HG03439 (cell line): Measurements from ENCODE around the gene OGFR.

Source experiments
- ATAC-seq: cut with Tn5 transposase; IDR thresholded peaks from one replicate; pipeline ENCODE4 v1.9.1; 2021; ENCODE audit warnings: mild to moderate bottlenecking, moderate library complexity; ENCODE audit not compliant: unreplicated experiment

OGFR gene

DNA sequence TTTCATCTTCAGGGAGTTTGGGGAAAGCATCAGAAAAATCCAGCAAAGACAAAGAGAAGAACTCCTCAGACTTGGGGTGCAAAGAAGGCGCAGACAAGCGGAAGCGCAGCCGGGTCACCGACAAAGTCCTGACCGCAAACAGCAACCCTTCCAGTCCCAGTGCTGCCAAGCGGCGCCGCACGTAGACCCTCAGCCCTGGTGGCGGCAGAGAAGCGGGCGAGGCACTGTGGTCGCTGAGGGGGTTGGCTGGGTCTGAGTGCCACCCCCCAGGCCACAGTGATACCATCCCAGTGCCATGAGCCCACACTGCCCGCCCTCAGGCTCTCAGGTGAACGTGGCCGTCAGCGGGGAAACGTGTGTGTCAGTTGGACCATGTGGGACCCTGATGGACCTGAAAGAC, 5.2 kb upstream of the OGFR start:
- ATAC-seq = no peak

DNA sequence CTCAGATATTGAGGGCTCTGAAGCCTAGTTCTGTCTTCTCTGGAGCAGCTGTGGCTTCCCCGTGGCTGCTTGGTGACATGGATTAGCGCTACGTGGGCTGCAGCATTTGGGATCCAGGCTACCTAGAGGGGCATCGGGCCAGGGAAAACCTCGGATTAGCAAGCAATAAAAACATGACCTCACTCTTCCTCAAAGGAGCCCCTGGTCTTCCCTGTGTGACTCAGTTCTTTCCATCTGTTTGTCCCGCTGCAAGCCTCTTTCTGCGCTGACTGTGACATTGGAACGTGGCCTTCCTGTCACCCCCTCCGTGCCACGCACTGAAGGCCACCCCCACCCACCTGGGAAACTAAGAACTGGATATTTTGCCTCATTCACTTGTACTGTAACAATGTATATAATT, 4.8 kb upstream of the OGFR start:
- ATAC-seq = no peak

DNA sequence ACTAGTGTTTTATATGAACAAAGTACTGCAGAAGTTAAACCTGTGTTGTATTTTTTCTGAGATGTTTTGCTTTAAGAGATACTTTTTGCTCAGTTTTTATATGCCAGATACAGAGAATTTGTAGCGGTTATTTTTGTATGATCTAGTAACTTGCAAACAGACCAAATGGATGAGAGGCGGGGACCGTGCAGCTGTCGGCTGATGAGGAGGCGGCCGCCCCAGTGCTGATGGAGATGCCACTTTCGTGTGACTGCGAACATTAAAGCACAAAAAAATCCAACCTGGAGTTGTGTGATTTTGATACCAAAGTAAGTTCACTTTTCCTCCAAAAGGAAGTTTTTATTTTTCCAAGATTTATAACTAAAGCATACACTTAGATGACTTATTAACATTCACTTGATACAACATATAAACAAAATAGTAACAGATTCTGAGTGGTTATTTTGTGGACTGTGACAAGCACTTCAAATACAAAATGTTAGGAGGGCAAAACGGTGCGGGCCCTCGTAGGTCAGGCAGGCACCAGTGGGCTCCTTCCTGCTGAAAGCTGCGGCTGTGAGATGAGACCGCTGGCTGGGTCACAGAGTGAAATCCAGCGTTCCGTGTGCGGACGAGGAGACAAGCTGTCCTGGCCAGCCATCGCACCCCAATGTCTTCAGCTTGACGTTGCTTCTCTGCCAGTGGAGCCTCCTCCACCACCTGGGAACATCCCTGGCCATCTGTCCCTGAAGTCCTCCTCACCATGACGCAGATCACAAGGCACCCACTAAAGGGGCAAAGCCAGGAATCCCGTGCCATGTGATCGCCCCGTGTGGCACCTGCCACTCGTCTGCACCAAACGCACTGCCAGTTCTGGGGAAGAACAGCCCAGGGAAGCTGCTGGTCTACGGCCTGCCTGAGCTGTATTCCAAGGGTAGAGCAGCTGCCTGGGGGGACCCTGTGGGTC, 4.0 kb upstream of the OGFR start:
- ATAC-seq = no peak

DNA sequence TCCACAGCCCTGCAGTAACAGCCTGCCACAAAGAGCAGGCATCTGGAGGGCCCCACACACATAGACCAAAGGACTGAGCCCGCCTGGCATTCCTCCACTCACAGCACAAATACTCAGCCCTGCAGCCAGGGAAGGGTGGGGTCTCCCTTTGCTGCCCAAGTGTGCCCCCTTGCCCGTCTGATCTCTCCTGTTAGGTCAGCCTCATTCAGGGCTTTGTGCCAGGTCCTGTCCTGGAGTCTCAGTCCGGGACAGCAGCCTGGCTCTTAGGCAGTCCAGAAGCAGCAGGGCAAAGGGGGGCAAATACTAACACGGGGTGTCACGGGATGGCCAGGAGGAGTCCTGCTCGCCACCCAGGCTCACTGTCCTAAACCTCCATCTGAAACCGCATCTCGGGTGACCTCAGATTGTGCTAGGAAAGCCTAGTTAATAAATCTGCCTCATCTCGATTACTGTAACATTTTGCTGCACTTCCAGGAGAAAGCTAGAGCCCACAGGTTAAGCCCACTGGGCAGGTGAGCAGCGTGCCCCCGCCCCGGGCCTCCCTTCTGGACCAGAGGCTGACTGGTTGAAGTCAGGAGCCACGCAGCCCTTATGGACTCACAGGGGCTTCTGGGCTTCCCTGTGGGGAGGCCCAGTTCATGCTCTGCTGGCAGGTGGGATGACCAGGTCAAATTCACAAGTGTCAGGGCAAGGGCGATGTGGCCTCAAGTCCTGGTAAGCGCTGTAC, 3.2 kb upstream of the OGFR start:
- no peak for ATAC-seq

DNA sequence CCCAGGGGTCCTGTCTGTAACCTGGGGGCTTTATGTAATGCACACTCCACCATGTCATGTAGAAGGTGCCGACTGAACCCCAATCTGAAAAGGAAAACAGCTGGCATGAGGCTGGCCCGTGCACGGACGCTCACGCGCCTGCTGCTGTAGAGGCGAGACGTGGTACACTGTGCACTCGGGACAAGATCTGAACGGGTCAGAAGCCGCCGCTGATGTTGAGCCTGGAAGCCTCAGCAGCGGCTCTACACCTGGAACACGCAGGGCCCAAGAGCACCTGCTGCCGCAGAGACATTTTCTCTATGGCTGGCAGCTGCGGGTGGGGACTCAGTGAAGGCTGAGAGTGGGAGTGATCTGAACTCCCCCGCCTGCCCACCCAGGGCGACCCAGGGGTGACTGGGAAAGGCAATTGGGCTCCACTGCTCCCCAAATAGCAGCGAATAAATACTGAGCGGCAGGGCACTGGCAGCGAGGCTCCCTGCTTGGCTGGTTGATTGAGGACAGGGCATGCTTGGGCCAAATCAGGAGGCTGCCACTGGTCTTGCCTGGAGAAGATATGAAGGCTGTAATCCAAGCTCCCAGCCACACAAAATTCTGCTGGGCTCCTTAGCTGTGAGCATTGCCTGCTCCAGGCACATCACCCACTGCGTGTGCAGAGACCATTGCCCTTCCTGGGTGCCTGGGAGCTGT, 2.5 kb upstream of the OGFR start:
- no peak for ATAC-seq

DNA sequence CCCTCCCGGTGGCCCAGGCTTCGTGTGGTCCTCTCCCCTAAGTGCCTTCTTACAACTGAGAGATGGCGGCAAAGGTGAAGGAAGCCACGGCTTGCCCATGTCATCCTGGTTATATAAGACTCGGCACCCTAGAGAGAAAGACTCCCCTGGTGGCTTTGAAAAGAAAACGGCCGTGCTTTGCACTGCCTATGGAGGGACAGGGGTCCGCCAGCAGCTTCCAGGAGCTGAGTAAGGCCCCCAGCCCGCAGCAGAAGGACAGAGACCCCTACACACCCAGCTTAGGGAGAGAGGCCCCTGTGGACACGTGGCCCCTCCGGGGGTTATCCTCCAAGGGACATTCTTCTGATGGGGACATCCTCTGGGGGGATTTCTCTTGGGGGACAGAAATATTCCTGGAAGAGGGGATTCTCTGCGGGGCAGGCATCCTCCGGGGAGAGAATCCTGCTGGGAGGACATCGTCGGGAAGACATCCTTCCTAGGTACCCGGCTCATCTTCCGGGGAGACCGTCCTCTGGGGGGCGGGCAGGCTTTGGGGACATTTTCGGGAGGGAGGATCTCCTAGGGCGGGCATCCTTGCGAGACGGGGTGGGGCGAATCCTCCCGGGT, 511 bp upstream of the OGFR start:
- no peak for ATAC-seq

DNA sequence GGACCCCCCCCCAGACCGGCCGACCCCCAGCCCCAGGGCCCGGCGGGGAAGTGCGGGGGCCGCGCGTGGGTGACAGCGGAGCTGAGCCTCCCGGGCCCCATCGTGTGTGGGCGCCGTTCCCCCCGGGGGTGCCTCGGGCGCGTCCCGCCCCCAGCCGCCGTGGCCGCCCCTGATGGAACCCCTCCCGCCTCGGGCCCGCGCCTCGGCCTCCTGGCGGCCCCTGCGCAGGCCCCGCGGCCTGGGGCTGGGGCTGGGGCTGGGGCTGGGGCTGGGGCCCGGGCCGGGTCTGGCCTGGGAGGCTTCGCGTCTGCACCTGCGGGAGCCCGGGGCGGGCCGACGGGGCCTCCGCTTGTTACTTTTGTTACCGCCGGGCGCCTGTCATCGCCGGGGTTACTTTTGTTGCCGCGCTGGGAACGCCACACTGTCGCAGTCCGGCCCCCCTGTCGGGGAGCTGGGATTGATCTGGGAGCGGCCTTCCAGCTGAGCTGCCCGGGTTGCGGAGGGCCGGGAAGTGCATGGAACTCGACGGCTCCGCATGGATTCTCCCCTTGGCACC, 598 bp downstream of the OGFR start:
- no peak for ATAC-seq

DNA sequence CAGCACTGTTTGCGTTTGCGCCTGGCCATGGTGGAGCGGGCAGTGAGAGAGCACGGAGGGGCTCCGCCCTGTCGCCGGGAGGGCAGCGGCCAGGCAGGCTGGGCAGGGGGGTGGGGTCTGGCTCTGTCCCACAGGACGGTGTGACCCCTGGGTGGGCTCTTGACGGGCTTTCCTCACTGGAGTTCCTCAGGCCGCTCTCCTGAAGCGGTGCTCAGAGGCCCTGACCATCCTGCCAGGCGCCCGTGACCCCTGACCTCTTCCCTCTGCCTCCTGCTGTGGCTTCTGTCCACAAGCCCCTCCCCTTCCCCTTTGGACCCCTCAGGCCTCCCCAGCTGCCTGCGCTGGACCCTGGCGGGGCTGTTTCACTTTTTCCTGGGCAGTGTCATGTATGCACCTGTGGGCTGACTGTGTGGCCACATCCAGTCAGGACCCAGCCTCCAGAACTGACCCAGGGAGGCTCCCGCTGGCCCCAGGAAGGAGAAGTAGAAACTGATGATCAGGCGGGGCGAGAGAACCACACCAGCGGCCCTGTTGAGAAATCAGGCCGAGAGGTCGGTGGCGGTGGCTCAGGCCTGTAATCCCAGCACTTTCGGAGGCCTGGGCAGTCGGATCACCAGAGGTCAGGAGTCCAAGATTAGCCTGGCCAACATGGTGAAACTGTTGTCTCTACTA, 1.2 kb downstream of the OGFR start:
- ATAC-seq = no peak

DNA sequence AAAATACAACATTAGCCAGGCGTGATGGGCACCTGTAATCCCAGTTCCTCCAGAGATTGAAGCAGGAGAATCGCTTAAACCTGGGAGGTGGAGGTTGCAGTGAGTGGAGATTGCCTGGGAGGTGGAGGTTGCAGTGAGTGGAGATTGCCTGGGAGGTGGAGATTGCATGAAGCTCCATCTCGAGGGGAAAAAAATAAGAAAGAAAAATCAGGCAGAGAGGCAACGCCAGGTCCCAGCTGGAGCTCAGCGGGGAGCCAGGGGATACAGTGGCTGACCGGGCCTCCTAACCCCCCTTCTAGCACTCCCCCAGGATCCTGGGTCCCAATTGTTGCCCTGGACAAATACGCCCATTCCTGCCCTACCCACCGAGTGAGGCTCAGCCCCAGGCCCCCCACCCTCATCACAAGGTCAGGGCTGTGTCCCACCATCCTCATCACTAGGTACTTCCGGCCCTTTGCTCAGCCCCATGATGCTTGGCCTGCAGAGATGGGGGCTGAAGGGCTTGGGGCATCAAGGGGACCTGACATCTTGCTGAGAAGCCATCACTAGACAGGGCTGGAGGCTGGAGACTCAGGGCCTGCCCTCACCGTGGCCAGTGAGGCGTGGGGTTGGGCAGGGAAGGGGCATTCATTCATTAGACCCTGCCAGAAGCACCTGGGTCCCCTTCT, 1.9 kb downstream of the OGFR start:
- ATAC-seq = no peak

DNA sequence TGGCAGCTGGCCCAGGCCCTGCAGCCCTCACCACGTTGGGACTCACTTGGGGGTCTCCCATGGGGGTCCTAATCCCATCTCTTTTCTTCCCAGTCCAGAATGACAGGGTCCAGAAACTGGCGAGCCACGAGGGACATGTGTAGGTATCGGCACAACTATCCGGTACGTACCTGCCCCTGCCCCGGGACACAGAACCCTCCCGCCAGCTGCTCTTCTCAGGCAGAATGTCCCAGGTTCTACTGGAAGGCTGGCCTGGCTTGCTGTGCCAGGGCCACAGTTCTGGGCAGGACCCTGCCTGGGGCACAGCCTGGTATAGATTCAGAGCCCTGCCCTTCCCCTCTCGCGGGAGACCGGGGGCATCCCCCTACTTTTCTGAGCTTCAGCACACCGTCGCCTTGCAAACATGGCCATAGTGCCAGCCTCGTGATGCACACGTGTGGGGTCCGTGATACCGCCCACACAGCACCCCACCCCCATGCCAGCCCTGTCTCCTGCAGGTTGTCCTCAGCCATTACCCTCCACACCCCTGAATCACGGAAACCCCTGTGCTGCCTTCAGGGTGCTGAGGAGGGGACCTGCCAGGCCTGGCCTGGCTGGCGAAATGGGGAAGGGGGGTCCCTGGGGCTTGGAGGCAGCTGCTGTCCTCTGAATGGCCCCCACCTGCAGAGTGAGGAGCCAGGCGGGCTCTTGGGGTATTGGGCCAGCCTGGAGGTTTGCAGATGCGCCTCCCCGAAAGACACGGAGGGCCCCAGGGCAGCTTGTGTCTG, 3.0 kb downstream of the OGFR start:
- no peak for ATAC-seq

DNA sequence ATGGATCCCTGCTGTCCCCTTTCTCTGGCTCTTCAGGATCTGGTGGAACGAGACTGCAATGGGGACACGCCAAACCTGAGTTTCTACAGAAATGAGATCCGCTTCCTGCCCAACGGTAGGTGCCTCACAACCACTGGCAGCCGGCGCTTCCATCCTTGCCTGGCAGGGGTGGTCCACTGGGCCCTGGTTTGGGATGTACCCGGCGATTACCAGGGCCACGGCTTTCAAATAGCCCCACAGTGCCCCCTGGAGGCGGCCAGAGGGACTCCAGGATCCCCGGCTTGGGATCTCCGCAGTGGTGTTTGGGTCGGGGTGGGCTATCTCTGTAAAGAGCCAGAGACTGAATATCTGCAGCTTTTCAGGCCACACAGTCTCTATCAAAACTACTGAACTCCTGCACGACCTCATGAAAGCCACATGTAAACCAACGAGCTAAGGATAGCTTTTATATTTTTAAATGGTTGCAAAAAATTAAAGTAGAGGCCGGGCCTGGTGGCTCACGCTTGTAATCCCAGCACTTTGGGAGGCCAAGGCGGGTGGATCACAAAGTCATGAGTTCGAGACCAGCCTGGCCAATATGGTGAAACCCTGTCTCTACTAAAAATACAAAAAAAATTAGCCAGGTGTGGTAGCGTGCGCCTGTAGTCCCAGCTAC, 3.7 kb downstream of the OGFR start:
- ATAC-seq = no peak

DNA sequence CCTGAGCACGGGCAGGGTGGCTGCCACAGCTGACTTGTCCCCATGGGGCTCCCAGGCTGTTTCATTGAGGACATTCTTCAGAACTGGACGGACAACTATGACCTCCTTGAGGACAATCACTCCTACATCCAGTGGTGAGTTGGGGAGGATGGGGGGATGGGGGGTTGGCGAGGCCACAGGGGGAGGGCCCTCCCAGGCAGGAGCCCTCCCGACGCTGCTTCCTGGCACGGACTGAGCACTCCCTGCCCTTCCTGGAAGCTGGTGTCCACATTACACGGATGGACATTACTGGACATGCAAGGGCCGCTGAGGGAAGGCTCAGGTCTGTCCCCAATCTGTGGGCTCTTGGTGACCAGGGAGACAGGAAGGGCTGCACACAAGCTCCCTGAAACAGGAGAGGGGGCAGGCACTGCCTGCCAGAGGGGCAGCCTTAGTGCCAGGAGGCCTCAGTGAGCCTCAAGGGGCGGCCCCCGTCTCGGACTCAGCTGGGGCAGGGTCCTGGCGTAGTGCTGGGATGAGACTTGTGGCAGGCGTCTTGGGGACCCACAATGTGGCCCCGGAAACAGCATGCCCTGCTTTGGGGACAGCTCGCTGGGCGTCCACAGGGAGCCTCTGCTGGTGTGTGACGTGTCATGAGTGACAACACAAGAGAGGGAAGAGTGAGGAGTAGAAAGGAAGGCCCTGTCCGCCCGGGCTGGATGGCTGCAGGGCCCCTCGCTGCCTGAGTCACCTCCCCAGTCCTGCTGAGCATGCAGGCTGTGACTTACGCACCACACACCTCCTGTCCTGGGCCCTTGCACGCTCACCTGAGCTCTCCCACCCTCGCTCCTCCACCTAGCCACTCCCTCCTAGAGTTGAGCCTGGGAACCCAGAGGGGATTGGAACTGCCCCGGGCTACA, 5.1 kb downstream of the OGFR start:
- ATAC-seq = no peak

DNA sequence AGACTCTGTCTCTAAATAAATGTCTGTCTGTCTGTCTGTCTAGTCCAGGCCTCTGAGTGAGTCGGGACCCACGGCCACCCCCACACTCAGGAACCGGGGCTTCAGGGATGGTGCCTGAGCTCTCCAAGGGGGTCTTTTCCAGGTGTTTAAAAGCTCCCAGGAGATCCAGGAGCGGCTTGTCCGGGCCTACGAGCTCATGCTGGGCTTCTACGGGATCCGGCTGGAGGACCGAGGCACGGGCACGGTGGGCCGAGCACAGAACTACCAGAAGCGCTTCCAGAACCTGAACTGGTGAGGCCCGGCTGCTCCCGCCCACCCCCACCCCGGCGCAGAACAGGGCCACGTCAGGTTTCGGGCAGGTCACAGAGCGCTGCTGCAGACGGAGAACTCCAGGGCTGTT, 6.7 kb downstream of the OGFR start:
- no peak for ATAC-seq

DNA sequence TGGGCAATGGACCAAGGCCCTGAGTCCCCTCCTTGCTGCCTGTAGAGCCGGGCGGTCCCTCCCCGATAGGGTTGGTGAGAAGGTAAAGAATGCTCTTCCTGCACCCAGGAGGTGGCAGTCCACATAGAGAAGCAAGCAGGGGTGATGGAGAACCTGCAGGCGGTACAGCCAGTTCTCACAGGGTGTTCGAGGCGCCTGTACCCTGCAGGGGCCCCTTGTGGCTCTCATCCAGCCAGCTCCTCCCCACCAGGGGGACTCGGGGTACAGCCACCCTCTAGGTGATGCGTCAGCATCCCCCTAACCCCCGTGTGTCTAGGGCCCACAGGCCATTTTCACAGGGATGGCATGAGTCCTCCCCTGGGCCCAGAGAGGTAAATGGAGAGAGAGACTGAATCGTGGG, 7.1 kb downstream of the OGFR start:
- ATAC-seq = no peak

DNA sequence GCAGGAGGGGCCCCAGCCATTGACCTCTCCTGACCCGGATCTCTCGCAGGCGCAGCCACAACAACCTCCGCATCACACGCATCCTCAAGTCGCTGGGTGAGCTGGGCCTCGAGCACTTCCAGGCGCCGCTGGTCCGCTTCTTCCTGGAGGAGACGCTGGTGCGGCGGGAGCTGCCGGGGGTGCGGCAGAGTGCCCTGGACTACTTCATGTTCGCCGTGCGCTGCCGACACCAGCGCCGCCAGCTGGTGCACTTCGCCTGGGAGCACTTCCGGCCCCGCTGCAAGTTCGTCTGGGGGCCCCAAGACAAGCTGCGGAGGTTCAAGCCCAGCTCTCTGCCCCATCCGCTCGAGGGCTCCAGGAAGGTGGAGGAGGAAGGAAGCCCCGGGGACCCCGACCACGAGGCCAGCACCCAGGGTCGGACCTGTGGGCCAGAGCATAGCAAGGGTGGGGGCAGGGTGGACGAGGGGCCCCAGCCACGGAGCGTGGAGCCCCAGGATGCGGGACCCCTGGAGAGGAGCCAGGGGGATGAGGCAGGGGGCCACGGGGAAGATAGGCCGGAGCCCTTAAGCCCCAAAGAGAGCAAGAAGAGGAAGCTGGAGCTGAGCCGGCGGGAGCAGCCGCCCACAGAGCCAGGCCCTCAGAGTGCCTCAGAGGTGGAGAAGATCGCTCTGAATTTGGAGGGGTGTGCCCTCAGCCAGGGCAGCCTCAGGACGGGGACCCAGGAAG, 7.7 kb downstream of the OGFR start:
- ATAC-seq = no peak

DNA sequence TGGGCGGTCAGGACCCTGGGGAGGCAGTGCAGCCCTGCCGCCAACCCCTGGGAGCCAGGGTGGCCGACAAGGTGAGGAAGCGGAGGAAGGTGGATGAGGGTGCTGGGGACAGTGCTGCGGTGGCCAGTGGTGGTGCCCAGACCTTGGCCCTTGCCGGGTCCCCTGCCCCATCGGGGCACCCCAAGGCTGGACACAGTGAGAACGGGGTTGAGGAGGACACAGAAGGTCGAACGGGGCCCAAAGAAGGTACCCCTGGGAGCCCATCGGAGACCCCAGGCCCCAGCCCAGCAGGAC, 8.2 kb downstream of the OGFR start:
- ATAC-seq = no peak

DNA sequence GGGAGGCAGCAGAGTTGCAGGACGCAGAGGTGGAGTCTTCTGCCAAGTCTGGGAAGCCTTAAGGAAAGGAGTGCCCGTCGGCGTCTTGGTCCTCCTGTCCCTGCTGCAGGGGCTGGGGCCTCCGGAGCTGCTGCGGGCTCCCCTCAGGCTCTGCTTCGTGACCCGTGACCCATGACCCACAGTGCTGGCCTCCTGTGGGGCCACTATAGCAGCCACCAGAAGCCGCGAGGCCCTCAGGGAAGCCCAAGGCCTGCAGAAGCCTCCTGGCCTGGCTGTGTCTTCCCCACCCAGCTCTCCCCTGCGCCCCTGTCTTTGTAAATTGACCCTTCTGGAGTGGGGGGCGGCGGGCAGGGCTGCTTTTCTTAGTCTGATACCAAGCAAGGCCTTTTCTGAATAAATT, 9.0 kb downstream of the OGFR start:
- ATAC-seq = no peak
